ENCODE measurements around the gene DOK5. TPM values are rescaled to one million over a fixed set of nuclear protein-coding genes. Genes with fewer than 3 reads are reported as not detected.

Gene DOK5
- total RNA-seq, 1 experiment from 2014 or later: 4.9 TPM

DNA sequence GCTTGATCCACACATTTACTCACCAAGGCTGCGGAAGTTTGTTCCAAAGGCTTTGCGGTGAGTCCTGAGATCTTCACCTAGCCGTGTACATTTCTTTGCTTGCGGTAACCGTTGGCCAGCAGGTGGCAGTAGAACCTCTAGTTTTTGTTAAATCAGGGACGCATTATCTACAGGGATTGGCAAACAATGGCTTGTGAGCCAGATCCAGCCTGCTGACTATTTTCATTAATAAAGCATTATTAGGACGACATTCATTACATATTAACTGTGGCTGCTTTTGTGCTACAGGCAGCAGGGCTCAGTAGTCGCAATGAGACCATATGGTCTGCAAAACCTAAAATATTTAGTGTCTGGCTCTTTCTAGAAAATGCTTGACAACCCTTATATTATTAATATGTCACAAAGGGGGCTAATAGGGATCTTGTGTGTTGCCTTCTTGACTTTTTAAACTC is 174.1 kb downstream of the DOK5 start:
- no TSS peak for BruUV-seq (replicated peaks)
- CTCF ChIA-PET: no interaction called here
- H3K27me3 ChIP-seq (replicated peaks; ENCODE audit: insufficient read depth, low read depth, low read length, poor library complexity): no peaks in the 10 kb centered on the region
- no peak overlapping the region for H3K4me3 ChIP-seq (ENCODE audit: low read depth, low read length, poor library complexity, severe bottlenecking)
- peak; percentile 84 for DNase-seq (ENCODE audit: low spot score)
- POLR2A ChIA-PET (ENCODE audit: low non-redundant PET): no interaction called here
- no peaks in the 10 kb centered on the region for H3K9me3 ChIP-seq (ENCODE audit: low read depth, low read length, poor library complexity, severe bottlenecking)
- H3K4me1 ChIP-seq (ENCODE audit: insufficient read depth, low read length, poor library complexity, severe bottlenecking): no peaks in the 10 kb centered on the region
- intact Hi-C loops (cut with micrococcal nuclease; ENCODE audit: unreplicated experiment): loop anchor here (5.0 kb wide), 1 partner anchor 192 kb away; no protein-coding TSS in a partner anchor
- TF ChIP-seq, protein P1, sequence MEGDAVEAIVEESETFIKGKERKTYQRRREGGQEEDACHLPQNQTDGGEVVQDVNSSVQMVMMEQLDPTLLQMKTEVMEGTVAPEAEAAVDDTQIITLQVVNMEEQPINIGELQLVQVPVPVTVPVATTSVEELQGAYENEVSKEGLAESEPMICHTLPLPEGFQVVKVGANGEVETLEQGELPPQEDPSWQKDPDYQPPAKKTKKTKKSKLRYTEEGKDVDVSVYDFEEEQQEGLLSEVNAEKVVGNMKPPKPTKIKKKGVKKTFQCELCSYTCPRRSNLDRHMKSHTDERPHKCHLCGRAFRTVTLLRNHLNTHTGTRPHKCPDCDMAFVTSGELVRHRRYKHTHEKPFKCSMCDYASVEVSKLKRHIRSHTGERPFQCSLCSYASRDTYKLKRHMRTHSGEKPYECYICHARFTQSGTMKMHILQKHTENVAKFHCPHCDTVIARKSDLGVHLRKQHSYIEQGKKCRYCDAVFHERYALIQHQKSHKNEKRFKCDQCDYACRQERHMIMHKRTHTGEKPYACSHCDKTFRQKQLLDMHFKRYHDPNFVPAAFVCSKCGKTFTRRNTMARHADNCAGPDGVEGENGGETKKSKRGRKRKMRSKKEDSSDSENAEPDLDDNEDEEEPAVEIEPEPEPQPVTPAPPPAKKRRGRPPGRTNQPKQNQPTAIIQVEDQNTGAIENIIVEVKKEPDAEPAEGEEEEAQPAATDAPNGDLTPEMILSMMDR (conservative IDR thresholded peaks at IDR 0.05; ENCODE audit: low read depth, low read length): peak; percentile 86
- TF ChIP-seq EZH2 (IDR thresholded peaks at IDR 0.05; ENCODE audit: borderline replicate concordance, low read depth, low read length, poor library complexity, severe bottlenecking): no peak
- no peak overlapping the region for H3K27ac ChIP-seq (ENCODE audit: low read depth, low read length, poor library complexity, severe bottlenecking)
- H3K36me3 ChIP-seq (ENCODE audit: insufficient read depth, low read length, poor library complexity, severe bottlenecking): no peaks in the 10 kb centered on the region

DNA sequence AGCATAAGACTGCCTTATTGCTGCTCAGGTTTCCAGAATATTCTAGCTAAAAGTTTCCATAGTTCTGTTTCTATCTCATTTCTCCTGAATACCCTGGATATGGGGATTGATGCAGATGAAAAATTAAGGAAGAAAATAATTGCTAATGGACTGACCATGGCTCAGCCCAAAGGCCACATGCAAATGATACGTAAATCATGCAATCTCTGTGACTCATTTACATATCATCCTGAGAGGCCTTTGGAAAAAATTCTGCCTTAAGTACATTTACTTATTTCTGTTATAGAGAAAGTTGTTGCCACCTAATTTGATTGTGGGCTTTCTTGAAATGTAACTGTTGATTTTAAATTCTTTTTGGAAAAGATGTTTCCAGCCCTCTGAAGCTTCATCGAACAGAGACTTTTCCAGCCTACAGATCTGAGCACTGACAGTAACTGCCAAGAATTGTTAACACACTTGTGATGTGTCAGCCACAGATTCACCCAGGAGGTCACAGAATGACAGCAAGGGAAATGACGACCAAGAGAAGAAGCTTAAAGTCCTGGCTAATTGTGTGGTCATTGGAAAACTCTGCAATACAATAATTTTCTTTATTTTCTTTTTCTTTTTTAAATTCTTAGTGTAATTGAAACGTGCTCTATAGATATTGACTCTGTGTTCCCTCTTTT is 174.8 kb downstream of the DOK5 start:
- CTCF ChIA-PET: no interaction called here
- no peaks in the 10 kb centered on the region for H3K4me1 ChIP-seq (ENCODE audit: insufficient read depth, low read length, poor library complexity, severe bottlenecking)
- POLR2A ChIA-PET (ENCODE audit: low non-redundant PET): no interaction called here
- H3K9me3 ChIP-seq (ENCODE audit: low read depth, low read length, poor library complexity, severe bottlenecking): no peaks in the 10 kb centered on the region
- H3K36me3 ChIP-seq (ENCODE audit: insufficient read depth, low read length, poor library complexity, severe bottlenecking): no peaks in the 10 kb centered on the region
- TF ChIP-seq EZH2 (IDR thresholded peaks at IDR 0.05; ENCODE audit: borderline replicate concordance, low read depth, low read length, poor library complexity, severe bottlenecking): no peak
- TF ChIP-seq, protein P1 (conservative IDR thresholded peaks at IDR 0.05; ENCODE audit: low read depth, low read length): no peak
- BruUV-seq (replicated peaks): no TSS peak
- no peaks in the 10 kb centered on the region for H3K27me3 ChIP-seq (replicated peaks; ENCODE audit: insufficient read depth, low read depth, low read length, poor library complexity)
- no peak overlapping the region for H3K27ac ChIP-seq (ENCODE audit: low read depth, low read length, poor library complexity, severe bottlenecking)
- intact Hi-C loops (cut with micrococcal nuclease; ENCODE audit: unreplicated experiment): no loop called here
- no peak for DNase-seq (ENCODE audit: low spot score)
- no peak overlapping the region for H3K4me3 ChIP-seq (ENCODE audit: low read depth, low read length, poor library complexity, severe bottlenecking)

GRCh38 chr20:54651252-54651651 is 175.9 kb downstream of the DOK5 start:
- Histone ChIP-seq H3K4me3 (ENCODE audit: low read depth, low read length, poor library complexity, severe bottlenecking) (no peak overlapping the region), H3K27ac (ENCODE audit: low read depth, low read length, poor library complexity, severe bottlenecking) (no peak overlapping the region), H3K4me1 (ENCODE audit: insufficient read depth, low read length, poor library complexity, severe bottlenecking) (no peaks in the 10 kb centered on the region), H3K36me3 (ENCODE audit: insufficient read depth, low read length, poor library complexity, severe bottlenecking) (no peaks in the 10 kb centered on the region), H3K27me3 (replicated peaks; ENCODE audit: insufficient read depth, low read depth, low read length, poor library complexity) (no peaks in the 10 kb centered on the region), H3K9me3 (ENCODE audit: low read depth, low read length, poor library complexity, severe bottlenecking) (no peaks in the 10 kb centered on the region)
- POLR2A ChIA-PET (ENCODE audit: low non-redundant PET): no interaction called here
- BruUV-seq (replicated peaks): no TSS peak
- TF ChIP-seq EZH2 (IDR thresholded peaks at IDR 0.05; ENCODE audit: borderline replicate concordance, low read depth, low read length, poor library complexity, severe bottlenecking): no peak
- TF ChIP-seq, protein P1 (conservative IDR thresholded peaks at IDR 0.05; ENCODE audit: low read depth, low read length): no peak
- no peak for DNase-seq (ENCODE audit: low spot score)
- intact Hi-C loops (cut with micrococcal nuclease; ENCODE audit: unreplicated experiment): no loop called here
- CTCF ChIA-PET: no interaction called here

Data from A673 (cell line).